Panc1 (cell line): ENCODE data around the gene APBB2.

Source experiments
- CTCF ChIP-seq: fragments of 450-650 bp; IDR thresholded peaks from 2 replicates; pipeline ENCODE4 v1.5.1; 2017; ENCODE audit warnings: mild to moderate bottlenecking
- POLR2AphosphoS5 ChIP-seq: IDR thresholded peaks from 2 replicates; pipeline ENCODE4 v1.6.1; 2012; ENCODE audit warnings: mild to moderate bottlenecking, low read depth, low read length, moderate library complexity
- REST ChIP-seq, 2 experiments: IDR thresholded peaks; 2 replicates each; pipeline ENCODE4 v1.6.1; 2011 to 2012; ENCODE audit warnings: low read depth in 2 of 2, control low read depth in 1 of 2, low read length in 1 of 2, mild to moderate bottlenecking in 1 of 2, moderate library complexity in 1 of 2; ENCODE audit not compliant: insufficient read depth in 1 of 2
- SIN3A ChIP-seq: IDR thresholded peaks from 2 replicates; pipeline ENCODE4 v1.6.1; 2012; ENCODE audit warnings: low read depth, mild to moderate bottlenecking, low read length, moderate library complexity, borderline replicate concordance; ENCODE audit not compliant: insufficient read depth
- TCF7L2 ChIP-seq: IDR thresholded peaks from 2 replicates; pipeline ENCODE4 v1.6.1; 2011; ENCODE audit warnings: mild to moderate bottlenecking, low read depth, low read length, inconsistent platforms

GRCh38 chr4:40840985-40841571 lies 373.3 kb downstream of the APBB2 start:
- TF ChIP-seq TCF7L2 (no peak), CTCF (peak; percentile 81), SIN3A (no peak), REST (IDR thresholded peaks at IDR 0.05; ENCODE audit: insufficient read depth in 1 of 2, low read depth in 2 of 2, low read length in 1 of 2) (no peak), POLR2AphosphoS5 (no peak)
